Adipocyte (in vitro differentiated cells): ENCODE results near the gene RAD21L1.

Source experiments
- DNase-seq: peaks from one replicate; pipeline ENCODE4 v3.0.0-alpha.2; 2015; ENCODE audit warnings: low read depth
- H3K27me3 ChIP-seq: replicated peaks from 2 replicates; pipeline ENCODE4 v1.7.0; 2013; ENCODE audit warnings: mild to moderate bottlenecking, low read length, moderate library complexity; ENCODE audit not compliant: control insufficient read depth, insufficient read depth
- H3K36me3 ChIP-seq: 2 replicates; pipeline ENCODE4 v1.7.0; 2013; ENCODE audit warnings: low read length, mild to moderate bottlenecking, moderate library complexity; ENCODE audit not compliant: control insufficient read depth, insufficient read depth, severe bottlenecking
- H3K4me1 ChIP-seq: 2 replicates; pipeline ENCODE4 v1.7.0; 2013; ENCODE audit warnings: mild to moderate bottlenecking, low read length, moderate library complexity; ENCODE audit not compliant: control insufficient read depth, insufficient read depth
- H3K4me3 ChIP-seq: 2 replicates; pipeline ENCODE4 v1.7.0; 2013; ENCODE audit warnings: mild to moderate bottlenecking, low read length, moderate library complexity
- H3K9ac ChIP-seq: 2 replicates; pipeline ENCODE4 v1.7.0; 2013; ENCODE audit warnings: mild to moderate bottlenecking, low read length, moderate library complexity
- H3K9me3 ChIP-seq: 2 replicates; pipeline ENCODE4 v1.7.0; 2013; ENCODE audit warnings: mild to moderate bottlenecking, low read length, moderate library complexity; ENCODE audit not compliant: control insufficient read depth

The RAD21L1 gene

GRCh38 chr20:1275919-1276318 lies 50.1 kb downstream of the RAD21L1 start:
- DNase-seq: no peak
- H3K4me1 ChIP-seq: no peaks in the 10 kb centered on the region

GRCh38 chr20:1277529-1278322 lies 51.9 kb downstream of the RAD21L1 start:
- Histone ChIP-seq H3K4me3 (no peak overlapping the region), H3K4me1 (no peaks in the 10 kb centered on the region), H3K9ac (no peak overlapping the region), H3K36me3 (no peaks in the 10 kb centered on the region), H3K9me3 (no peaks in the 10 kb centered on the region), H3K27me3 (no peaks in the 10 kb centered on the region)
- DNase-seq: no peak

More at GRCh38 chr20:1275919-1276318, 50.1 kb downstream of the RAD21L1 start:
- Histone ChIP-seq H3K27me3 (no peaks in the 10 kb centered on the region), H3K4me3 (no peak overlapping the region), H3K36me3 (no peaks in the 10 kb centered on the region), H3K9me3 (no peaks in the 10 kb centered on the region), H3K9ac (no peak overlapping the region)

DNA sequence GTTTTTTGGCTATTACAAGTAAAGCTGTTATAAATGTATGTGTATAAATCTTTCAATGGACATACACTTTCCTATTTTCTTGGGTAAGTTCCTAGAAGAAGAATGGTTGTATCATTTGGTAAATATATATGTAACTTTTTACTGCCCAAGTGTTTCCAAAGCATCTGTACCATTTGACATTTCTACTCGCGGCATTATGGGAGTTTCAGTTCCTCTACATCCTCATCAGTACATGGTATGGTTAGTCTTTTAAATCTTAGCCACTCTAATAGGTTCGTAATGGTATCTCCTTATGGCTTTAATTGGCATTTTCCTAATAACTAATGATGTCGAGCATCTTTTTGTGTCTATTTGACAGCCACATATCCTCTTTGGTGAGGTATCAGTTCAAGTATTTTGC lies 53.1 kb downstream of the RAD21L1 start:
- H3K27me3 ChIP-seq: no peaks in the 10 kb centered on the region
- H3K9ac ChIP-seq: no peak overlapping the region
- H3K4me3 ChIP-seq: no peak overlapping the region
- no peaks in the 10 kb centered on the region for H3K4me1 ChIP-seq
- H3K9me3 ChIP-seq: no peaks in the 10 kb centered on the region
- H3K36me3 ChIP-seq: no peaks in the 10 kb centered on the region
- DNase-seq: no peak

DNA sequence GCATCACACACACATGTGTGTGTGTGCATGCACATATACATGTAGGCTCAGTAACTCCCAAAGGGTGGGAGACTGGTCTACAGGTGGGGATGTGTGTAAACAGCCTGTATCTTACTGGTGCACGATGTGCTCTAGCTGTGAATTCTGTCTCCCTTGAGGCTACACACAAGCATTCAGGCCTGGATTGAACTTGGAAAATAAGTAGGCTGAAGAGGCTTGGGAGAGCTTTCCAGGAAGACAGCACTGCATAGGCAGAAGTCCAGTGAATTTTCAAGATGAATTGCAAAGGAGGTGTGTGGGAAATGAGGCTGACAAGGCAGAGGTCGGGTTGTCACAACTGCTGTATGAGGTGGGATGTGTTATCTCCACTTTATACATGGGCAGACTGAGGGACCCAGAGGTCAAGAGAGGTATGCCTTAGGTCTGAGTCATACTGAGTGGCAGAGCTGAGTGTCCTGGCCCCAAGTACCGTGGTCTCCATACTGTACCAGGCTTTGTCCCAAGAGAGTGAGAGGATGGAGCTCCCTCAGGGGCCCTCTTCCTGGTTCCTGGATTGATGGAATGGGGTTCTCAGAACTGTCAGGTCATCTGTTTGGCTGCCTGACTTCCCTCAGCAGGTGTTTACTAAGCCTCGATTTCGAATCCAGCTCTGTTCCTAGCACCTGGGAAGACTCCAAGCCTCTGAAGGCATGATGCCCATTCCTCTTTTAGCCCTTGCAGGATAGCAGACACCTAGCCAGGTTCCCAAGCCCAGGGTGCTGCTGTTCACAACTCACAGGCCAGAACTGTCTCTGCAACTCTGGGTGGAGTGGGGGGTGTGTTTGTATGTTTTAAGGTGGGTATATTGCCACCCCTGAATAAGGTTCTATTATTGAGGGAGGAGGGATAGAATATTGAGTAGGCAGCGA lies 54.6 kb downstream of the RAD21L1 start:
- H3K9ac ChIP-seq: no peak overlapping the region
- no peaks in the 10 kb centered on the region for H3K4me1 ChIP-seq
- H3K27me3 ChIP-seq: no peaks in the 10 kb centered on the region
- no peaks in the 10 kb centered on the region for H3K9me3 ChIP-seq
- H3K4me3 ChIP-seq: no peak overlapping the region
- no peaks in the 10 kb centered on the region for H3K36me3 ChIP-seq
- DNase-seq: no peak

- no peak overlapping the region for H3K9ac ChIP-seq
- no peaks in the 10 kb centered on the region for H3K36me3 ChIP-seq
- H3K4me3 ChIP-seq: no peak overlapping the region
- no peak for DNase-seq
- no peaks in the 10 kb centered on the region for H3K9me3 ChIP-seq
- H3K27me3 ChIP-seq: no peaks in the 10 kb centered on the region
- no peaks in the 10 kb centered on the region for H3K4me1 ChIP-seq
Observed at GRCh38 chr20:1281279-1282057, 55.6 kb downstream of the RAD21L1 start.

- DNase-seq: no peak
- H3K36me3 ChIP-seq: no peaks in the 10 kb centered on the region
- H3K27me3 ChIP-seq: no peaks in the 10 kb centered on the region
Observed at GRCh38 chr20:1282966-1283365, 57.1 kb downstream of the RAD21L1 start.

GRCh38 chr20:1283522-1284510 lies 58.0 kb downstream of the RAD21L1 start:
- Histone ChIP-seq H3K9me3 (no peaks in the 10 kb centered on the region), H3K4me3 (no peak overlapping the region), H3K27me3 (no peaks in the 10 kb centered on the region), H3K36me3 (no peaks in the 10 kb centered on the region), H3K4me1 (no peaks in the 10 kb centered on the region), H3K9ac (no peak overlapping the region)
- DNase-seq: no peak

More at GRCh38 chr20:1282966-1283365, 57.1 kb downstream of the RAD21L1 start:
- Histone ChIP-seq H3K9me3 (no peaks in the 10 kb centered on the region), H3K9ac (no peak overlapping the region), H3K4me1 (no peaks in the 10 kb centered on the region), H3K4me3 (no peak overlapping the region)

- no peak for DNase-seq
- H3K4me3 ChIP-seq: no peak overlapping the region
- H3K27me3 ChIP-seq: no peaks in the 10 kb centered on the region
Observed at GRCh38 chr20:1286267-1287024, 60.6 kb downstream of the RAD21L1 start.

DNA sequence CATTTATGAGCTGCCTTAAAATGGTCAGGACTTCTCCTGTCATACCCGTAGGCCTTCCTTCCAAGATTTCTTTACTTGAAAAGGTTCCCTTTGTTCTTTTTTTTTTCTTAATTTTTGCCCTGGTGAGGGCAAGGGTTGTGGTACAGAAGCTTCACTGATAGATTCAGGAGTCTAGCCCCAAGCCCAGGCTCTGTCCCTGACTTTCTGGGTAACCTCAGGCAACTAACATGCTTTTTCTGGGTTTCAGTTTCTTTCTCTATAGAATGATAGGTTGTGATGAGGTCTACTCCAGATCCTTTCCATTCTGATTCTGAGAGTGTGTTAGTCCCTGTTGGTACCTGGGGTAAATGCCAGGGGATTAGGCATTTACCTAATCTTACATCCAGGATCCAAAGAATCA lies 61.5 kb downstream of the RAD21L1 start:
- H3K9me3 ChIP-seq: no peaks in the 10 kb centered on the region
- H3K9ac ChIP-seq: no peak overlapping the region
- no peaks in the 10 kb centered on the region for H3K4me1 ChIP-seq
- no peak for DNase-seq
- H3K36me3 ChIP-seq: no peaks in the 10 kb centered on the region
- no peaks in the 10 kb centered on the region for H3K27me3 ChIP-seq
- H3K4me3 ChIP-seq: no peak overlapping the region

More at GRCh38 chr20:1286267-1287024, 60.6 kb downstream of the RAD21L1 start:
- Histone ChIP-seq H3K4me1 (no peaks in the 10 kb centered on the region), H3K36me3 (no peaks in the 10 kb centered on the region), H3K9ac (no peak overlapping the region), H3K9me3 (no peaks in the 10 kb centered on the region)
